ENCODE data around the gene MUC2. TPM values are rescaled to one million over a fixed set of nuclear protein-coding genes. Genes with fewer than 3 reads are reported as not detected.

The MUC2 gene
- total RNA-seq, 4 donors from 2014 or later = 0.08 TPM; not detected in 3

DNA sequence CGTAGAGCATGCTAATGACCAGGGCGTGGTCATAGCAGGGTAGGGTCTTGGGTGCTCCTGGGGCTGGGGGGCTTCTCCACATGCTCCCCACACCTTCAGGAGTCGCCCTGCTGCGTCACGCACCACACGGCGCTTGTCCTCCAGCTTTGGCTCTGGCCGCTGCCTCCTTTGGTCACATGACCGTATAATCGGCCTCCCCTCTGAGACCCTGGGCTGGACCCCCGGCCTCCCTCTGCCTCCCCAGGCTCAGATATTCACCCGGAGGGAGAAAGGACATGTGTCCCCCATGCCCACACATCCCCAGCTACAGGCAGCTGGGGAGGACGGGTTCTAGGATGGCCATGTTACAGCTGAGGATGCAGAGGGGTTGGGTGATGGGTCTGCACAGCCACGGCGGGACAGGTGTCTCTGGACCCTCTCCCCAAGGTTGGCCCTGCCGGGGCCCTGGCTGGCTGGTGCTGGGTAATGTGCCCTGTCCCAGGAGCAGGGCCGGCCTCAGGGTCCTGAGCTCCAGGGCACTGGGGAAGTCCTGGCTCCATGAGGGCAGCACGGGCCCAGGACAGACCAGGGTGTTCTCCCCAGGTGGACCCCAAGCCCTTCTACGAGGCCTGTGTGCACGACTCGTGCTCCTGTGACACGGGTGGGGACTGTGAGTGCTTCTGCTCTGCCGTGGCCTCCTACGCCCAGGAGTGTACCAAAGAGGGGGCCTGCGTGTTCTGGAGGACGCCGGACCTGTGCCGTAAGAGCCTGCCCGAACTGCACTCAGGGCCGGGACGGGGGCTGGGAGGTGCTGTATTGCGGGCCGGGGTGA, 14.5 kb downstream of the MUC2 start:
- Histone ChIP-seq H3K4me3 (no peak overlapping the region), H3K9me3 (no peaks in the 10 kb centered on the region), H3K27ac (no peak overlapping the region), H3K36me3 (no peaks in the 10 kb centered on the region), H3K4me1 (no peaks in the 10 kb centered on the region), H3K27me3 (peaks cover 22% of the 10 kb centered on the region)
- TF ChIP-seq, protein P1, sequence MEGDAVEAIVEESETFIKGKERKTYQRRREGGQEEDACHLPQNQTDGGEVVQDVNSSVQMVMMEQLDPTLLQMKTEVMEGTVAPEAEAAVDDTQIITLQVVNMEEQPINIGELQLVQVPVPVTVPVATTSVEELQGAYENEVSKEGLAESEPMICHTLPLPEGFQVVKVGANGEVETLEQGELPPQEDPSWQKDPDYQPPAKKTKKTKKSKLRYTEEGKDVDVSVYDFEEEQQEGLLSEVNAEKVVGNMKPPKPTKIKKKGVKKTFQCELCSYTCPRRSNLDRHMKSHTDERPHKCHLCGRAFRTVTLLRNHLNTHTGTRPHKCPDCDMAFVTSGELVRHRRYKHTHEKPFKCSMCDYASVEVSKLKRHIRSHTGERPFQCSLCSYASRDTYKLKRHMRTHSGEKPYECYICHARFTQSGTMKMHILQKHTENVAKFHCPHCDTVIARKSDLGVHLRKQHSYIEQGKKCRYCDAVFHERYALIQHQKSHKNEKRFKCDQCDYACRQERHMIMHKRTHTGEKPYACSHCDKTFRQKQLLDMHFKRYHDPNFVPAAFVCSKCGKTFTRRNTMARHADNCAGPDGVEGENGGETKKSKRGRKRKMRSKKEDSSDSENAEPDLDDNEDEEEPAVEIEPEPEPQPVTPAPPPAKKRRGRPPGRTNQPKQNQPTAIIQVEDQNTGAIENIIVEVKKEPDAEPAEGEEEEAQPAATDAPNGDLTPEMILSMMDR (IDR thresholded peaks at IDR 0.05) = no peak
- no peak for TF ChIP-seq POLR2AphosphoS5 (IDR thresholded peaks at IDR 0.05)
- TF ChIP-seq POLR2A (IDR thresholded peaks at IDR 0.05) = no peak
- no peak for TF ChIP-seq EP300 (IDR thresholded peaks at IDR 0.05)
- ATAC-seq = no peak
- WGBS, 2 donors (ENCODE audit: low coverage in 1 of 2) = 100% methylated on average over 2 of the region's 33 CpGs; no CpG with 5 or more reads in 1 of the 2 donors

DNA sequence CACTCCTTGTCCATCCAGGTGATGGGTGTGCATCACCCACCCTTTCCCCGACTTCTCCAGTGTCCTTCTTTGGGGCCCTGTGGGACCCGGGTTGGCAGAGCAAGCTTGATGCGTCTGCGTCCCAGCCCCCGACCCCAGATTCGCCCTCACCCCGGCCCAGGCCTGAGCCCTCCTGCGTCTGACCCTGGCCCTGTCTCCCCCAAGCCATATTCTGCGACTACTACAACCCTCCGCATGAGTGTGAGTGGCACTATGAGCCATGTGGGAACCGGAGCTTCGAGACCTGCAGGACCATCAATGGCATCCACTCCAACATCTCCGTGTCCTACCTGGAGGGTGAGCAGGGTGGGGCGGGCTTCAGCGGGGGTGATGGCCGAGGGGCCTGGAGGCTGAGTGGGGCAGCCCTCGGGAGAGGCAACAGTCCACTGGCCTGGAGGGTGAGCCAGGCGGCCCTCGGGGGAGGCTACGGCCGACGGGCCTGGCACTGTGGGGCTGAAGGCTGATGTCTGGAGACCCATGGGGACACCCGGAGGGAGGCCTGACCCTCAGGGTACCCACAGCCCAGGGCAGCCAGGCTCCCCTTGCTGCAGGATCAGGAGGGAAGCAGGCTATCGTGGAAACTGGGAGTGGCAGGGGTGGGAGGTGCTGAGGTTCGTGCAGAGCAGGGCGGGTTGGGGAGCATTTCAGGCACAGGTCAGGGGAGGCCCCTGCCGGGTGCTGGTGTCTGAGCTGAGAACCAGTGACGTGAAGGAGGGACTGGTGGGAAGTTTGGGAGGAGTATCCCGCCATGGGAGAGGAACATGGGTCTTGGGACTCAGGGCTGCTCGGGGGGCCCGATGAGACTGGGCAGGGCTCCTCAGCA, 15.3 kb downstream of the MUC2 start:
- no peak for TF ChIP-seq POLR2AphosphoS5 (IDR thresholded peaks at IDR 0.05)
- Histone ChIP-seq H3K4me1 (no peaks in the 10 kb centered on the region), H3K27me3 (peaks cover 14% of the 10 kb centered on the region), H3K27ac (no peak overlapping the region), H3K36me3 (no peaks in the 10 kb centered on the region), H3K4me3 (no peak overlapping the region), H3K9me3 (no peaks in the 10 kb centered on the region)
- no peak for ATAC-seq
- 87 to 100% methylated on average over 1 to 3 of the region's 31 CpGs for WGBS, 2 donors (ENCODE audit: low coverage in 1 of 2)

GRCh38 chr11:1090600-1091331, 16.1 kb downstream of the MUC2 start:
- Histone ChIP-seq H3K27me3 (peaks cover 6% of the 10 kb centered on the region), H3K4me3 (no peak overlapping the region), H3K4me1 (no peaks in the 10 kb centered on the region), H3K36me3 (no peaks in the 10 kb centered on the region), H3K27ac (no peak overlapping the region), H3K9me3 (no peaks in the 10 kb centered on the region)
- 91 to 93% methylated on average over 3 to 15 of the region's 20 CpGs for WGBS, 2 donors (ENCODE audit: low coverage in 1 of 2)
- no peak for ATAC-seq
- TF ChIP-seq POLR2A (IDR thresholded peaks at IDR 0.05) (no peak), EP300 (IDR thresholded peaks at IDR 0.05) (no peak), POLR2AphosphoS5 (IDR thresholded peaks at IDR 0.05) (no peak)
- TF ChIP-seq, protein P1 (IDR thresholded peaks at IDR 0.05) = no peak

DNA sequence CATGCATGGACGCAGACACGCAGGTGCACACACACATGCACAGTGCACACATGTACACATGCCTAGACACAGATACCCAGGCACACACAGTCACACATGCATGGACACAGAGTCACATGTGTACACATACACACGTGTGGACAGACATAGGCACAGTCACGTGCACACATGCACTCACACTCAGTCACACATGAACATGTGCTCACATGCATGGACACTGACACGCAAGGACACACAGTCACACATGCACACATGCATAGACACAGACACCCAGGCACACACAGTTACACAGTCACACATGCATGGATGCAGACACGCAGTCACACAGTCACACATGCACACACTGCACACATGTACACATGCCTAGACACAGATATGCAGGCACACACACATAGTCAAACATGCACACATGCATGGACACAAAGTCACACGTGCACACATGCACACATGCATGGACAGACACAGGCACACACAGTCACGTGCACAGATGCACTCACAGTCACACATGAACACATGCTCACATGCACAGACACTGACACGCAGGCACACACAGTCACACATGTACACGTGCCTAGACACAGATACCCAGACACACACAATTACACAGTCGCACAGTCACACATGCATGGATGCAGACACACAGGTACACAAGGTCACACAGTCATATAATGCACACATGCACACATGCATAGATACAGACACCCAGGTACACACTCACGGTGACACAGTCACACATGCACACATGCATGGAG, 16.8 kb downstream of the MUC2 start:
- no peak overlapping the region for H3K4me3 ChIP-seq
- TF ChIP-seq, protein P1 (IDR thresholded peaks at IDR 0.05) = no peak
- no peak for TF ChIP-seq EP300 (IDR thresholded peaks at IDR 0.05)
- no peak for TF ChIP-seq POLR2A (IDR thresholded peaks at IDR 0.05)
- TF ChIP-seq POLR2AphosphoS5 (IDR thresholded peaks at IDR 0.05) = no peak
- 59% methylated on average over 6 of the region's 12 CpGs; no CpG with 5 or more reads in 1 of the 2 donors for WGBS, 2 donors (ENCODE audit: low coverage in 1 of 2)
- H3K36me3 ChIP-seq = no peaks in the 10 kb centered on the region
- no peak for ATAC-seq
- H3K27ac ChIP-seq = no peak overlapping the region
- H3K4me1 ChIP-seq = no peaks in the 10 kb centered on the region
- no peaks in the 10 kb centered on the region for H3K9me3 ChIP-seq
- no peaks in the 10 kb centered on the region for H3K27me3 ChIP-seq
